ENCODE measurements around the gene MTIF3.
"Not testable (repeated sequence)": the region's sequence is repeated elsewhere in the genome, so short reads cannot be mapped to it uniquely, and the experiment has no call there.

The MTIF3 gene

GRCh38 chr13:27411341-27411740, 39.0 kb downstream of the MTIF3 start:
- Histone ChIP-seq H3K27ac (ENCODE audit: low read depth, low read length) (no peak overlapping the region), H3K27me3 (ENCODE audit: control insufficient read depth, insufficient read depth, low read length) (peaks cover 5% of the 10 kb centered on the region), H3K4me1 (ENCODE audit: control insufficient read depth, insufficient read depth, low read length) (no peaks in the 10 kb centered on the region), H3K9me3 (ENCODE audit: control insufficient read depth, insufficient read depth, low read depth, low read length) (no peaks in the 10 kb centered on the region), H3K36me3 (ENCODE audit: control insufficient read depth, insufficient read depth, low read length) (no peaks in the 10 kb centered on the region), H3K4me3 (ENCODE audit: low read depth, low read length) (no peak overlapping the region), H3K9ac (ENCODE audit: low read length) (no peak overlapping the region)

- Histone ChIP-seq H3K27me3 (ENCODE audit: control insufficient read depth, insufficient read depth, low read length) (no peaks in the 10 kb centered on the region), H3K9me3 (ENCODE audit: control insufficient read depth, insufficient read depth, low read depth, low read length) (no peaks in the 10 kb centered on the region), H3K27ac (ENCODE audit: low read depth, low read length) (no peak overlapping the region), H3K9ac (ENCODE audit: low read length) (no peak overlapping the region), H3K4me1 (ENCODE audit: control insufficient read depth, insufficient read depth, low read length) (peaks cover 3% of the 10 kb centered on the region; the same call in 1 of the 2 replicates), H3K4me3 (ENCODE audit: low read depth, low read length) (no peak overlapping the region), H3K36me3 (ENCODE audit: control insufficient read depth, insufficient read depth, low read length) (no peaks in the 10 kb centered on the region)
Measured at GRCh38 chr13:27409013-27409412, 41.4 kb downstream of the MTIF3 start.

- H3K9me3 ChIP-seq (ENCODE audit: control insufficient read depth, insufficient read depth, low read depth, low read length), result no peaks in the 10 kb centered on the region
- H3K27ac ChIP-seq (ENCODE audit: low read depth, low read length), result no peak overlapping the region
- no peaks in the 10 kb centered on the region for H3K27me3 ChIP-seq (ENCODE audit: control insufficient read depth, insufficient read depth, low read length)
- H3K4me3 ChIP-seq (ENCODE audit: low read depth, low read length), result no peak overlapping the region
- H3K9ac ChIP-seq (ENCODE audit: low read length), result no peak overlapping the region
- H3K36me3 ChIP-seq (ENCODE audit: control insufficient read depth, insufficient read depth, low read length), result no peaks in the 10 kb centered on the region
- H3K4me1 ChIP-seq (ENCODE audit: control insufficient read depth, insufficient read depth, low read length), result peaks cover 12% of the 10 kb centered on the region
Measured at GRCh38 chr13:27408074-27408473, 42.3 kb downstream of the MTIF3 start.

DNA sequence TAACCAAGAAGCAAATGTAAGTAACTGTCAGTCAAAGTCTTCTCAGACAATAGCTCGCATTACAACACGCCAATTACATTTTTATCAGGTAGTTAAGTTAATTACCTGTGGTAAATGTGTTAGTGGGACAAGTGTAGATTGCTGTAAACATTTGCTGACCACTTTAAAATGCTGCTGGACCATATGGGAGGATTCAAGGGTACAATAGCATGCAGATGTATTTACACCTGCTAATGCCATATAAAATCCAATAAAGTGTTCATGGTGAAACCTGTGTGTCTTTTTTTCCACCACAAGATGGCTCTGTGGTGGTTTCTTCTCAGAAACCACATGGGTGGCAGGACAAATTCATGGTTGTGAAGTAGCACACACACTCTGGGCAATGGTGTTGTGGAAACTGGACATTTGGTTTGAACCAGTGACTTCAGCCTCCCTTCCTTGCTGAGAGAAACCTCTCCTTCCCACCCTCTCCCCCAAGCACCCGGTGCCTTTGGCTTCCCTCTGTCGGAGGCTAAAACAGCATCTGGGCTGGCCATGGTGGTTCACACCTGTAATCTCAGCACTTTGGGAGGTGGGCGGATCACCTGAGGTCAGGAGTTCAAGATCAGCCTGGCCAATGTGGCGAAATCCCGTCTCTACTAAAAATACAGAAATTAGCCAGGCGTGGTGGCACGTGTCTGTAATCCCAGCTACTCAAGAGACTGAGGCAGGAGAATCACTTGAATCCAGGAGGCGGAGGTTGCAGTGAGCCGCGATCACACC, 44.0 kb downstream of the MTIF3 start:
- no peak overlapping the region for H3K27ac ChIP-seq (ENCODE audit: low read depth, low read length)
- no peaks in the 10 kb centered on the region for H3K27me3 ChIP-seq (ENCODE audit: control insufficient read depth, insufficient read depth, low read length)
- H3K9ac ChIP-seq (ENCODE audit: low read length), result no peak overlapping the region
- no peaks in the 10 kb centered on the region for H3K36me3 ChIP-seq (ENCODE audit: control insufficient read depth, insufficient read depth, low read length)
- no peaks in the 10 kb centered on the region for H3K9me3 ChIP-seq (ENCODE audit: control insufficient read depth, insufficient read depth, low read depth, low read length)
- H3K4me3 ChIP-seq (ENCODE audit: low read depth, low read length), result no peak overlapping the region
- H3K4me1 ChIP-seq (ENCODE audit: control insufficient read depth, insufficient read depth, low read length), result peaks cover 16% of the 10 kb centered on the region

GRCh38 chr13:27405546-27406134, 44.7 kb downstream of the MTIF3 start:
- Histone ChIP-seq H3K27ac (ENCODE audit: low read depth, low read length) (no peak overlapping the region), H3K36me3 (ENCODE audit: control insufficient read depth, insufficient read depth, low read length) (no peaks in the 10 kb centered on the region), H3K4me1 (ENCODE audit: control insufficient read depth, insufficient read depth, low read length) (peaks cover 16% of the 10 kb centered on the region), H3K9me3 (ENCODE audit: control insufficient read depth, insufficient read depth, low read depth, low read length) (no peaks in the 10 kb centered on the region), H3K27me3 (ENCODE audit: control insufficient read depth, insufficient read depth, low read length) (no peaks in the 10 kb centered on the region), H3K9ac (ENCODE audit: low read length) (no peak overlapping the region), H3K4me3 (ENCODE audit: low read depth, low read length) (no peak overlapping the region)

GRCh38 chr13:27404680-27405079, 45.7 kb downstream of the MTIF3 start:
- no peak overlapping the region for H3K9ac ChIP-seq (ENCODE audit: low read length)
- H3K36me3 ChIP-seq (ENCODE audit: control insufficient read depth, insufficient read depth, low read length), result no peaks in the 10 kb centered on the region
- no peak overlapping the region for H3K4me3 ChIP-seq (ENCODE audit: low read depth, low read length)
- H3K4me1 ChIP-seq (ENCODE audit: control insufficient read depth, insufficient read depth, low read length), result peaks cover 16% of the 10 kb centered on the region
- no peaks in the 10 kb centered on the region for H3K27me3 ChIP-seq (ENCODE audit: control insufficient read depth, insufficient read depth, low read length)
- H3K27ac ChIP-seq (ENCODE audit: low read depth, low read length), result no peak overlapping the region
- H3K9me3 ChIP-seq (ENCODE audit: control insufficient read depth, insufficient read depth, low read depth, low read length), result no peaks in the 10 kb centered on the region

- Histone ChIP-seq H3K27ac (ENCODE audit: low read depth, low read length) (no peak overlapping the region; the same call in 1 of the 2 replicates), H3K9ac (ENCODE audit: low read length) (peak overlapping the region; percentile 3), H3K9me3 (ENCODE audit: control insufficient read depth, insufficient read depth, low read depth, low read length) (no peaks in the 10 kb centered on the region), H3K27me3 (ENCODE audit: control insufficient read depth, insufficient read depth, low read length) (no peaks in the 10 kb centered on the region), H3K4me3 (ENCODE audit: low read depth, low read length) (no peak overlapping the region), H3K36me3 (ENCODE audit: control insufficient read depth, insufficient read depth, low read length) (no peaks in the 10 kb centered on the region), H3K4me1 (ENCODE audit: control insufficient read depth, insufficient read depth, low read length) (peaks cover 20% of the 10 kb centered on the region)
Measured at GRCh38 chr13:27403727-27404385, 46.5 kb downstream of the MTIF3 start.

- Histone ChIP-seq H3K9me3 (ENCODE audit: control insufficient read depth, insufficient read depth, low read depth, low read length) (no peaks in the 10 kb centered on the region), H3K4me3 (ENCODE audit: low read depth, low read length) (no peak overlapping the region), H3K27me3 (ENCODE audit: control insufficient read depth, insufficient read depth, low read length) (no peaks in the 10 kb centered on the region), H3K4me1 (ENCODE audit: control insufficient read depth, insufficient read depth, low read length) (peaks cover 20% of the 10 kb centered on the region), H3K9ac (ENCODE audit: low read length) (peak overlapping the region; percentile 21), H3K27ac (ENCODE audit: low read depth, low read length) (no peak overlapping the region; the same call in 1 of the 2 replicates), H3K36me3 (ENCODE audit: control insufficient read depth, insufficient read depth, low read length) (no peaks in the 10 kb centered on the region)
Measured at GRCh38 chr13:27403203-27403678, 47.1 kb downstream of the MTIF3 start.

GRCh38 chr13:27401210-27401609, 49.2 kb downstream of the MTIF3 start:
- H3K4me3 ChIP-seq (ENCODE audit: low read depth, low read length), result no peak overlapping the region
- H3K27ac ChIP-seq (ENCODE audit: low read depth, low read length), result no peak overlapping the region
- H3K9ac ChIP-seq (ENCODE audit: low read length), result no peak overlapping the region
- H3K4me1 ChIP-seq (ENCODE audit: control insufficient read depth, insufficient read depth, low read length), result peaks cover 20% of the 10 kb centered on the region
- no peaks in the 10 kb centered on the region for H3K27me3 ChIP-seq (ENCODE audit: control insufficient read depth, insufficient read depth, low read length)
- no peaks in the 10 kb centered on the region for H3K36me3 ChIP-seq (ENCODE audit: control insufficient read depth, insufficient read depth, low read length)
- H3K9me3 ChIP-seq (ENCODE audit: control insufficient read depth, insufficient read depth, low read depth, low read length), result no peaks in the 10 kb centered on the region

DNA sequence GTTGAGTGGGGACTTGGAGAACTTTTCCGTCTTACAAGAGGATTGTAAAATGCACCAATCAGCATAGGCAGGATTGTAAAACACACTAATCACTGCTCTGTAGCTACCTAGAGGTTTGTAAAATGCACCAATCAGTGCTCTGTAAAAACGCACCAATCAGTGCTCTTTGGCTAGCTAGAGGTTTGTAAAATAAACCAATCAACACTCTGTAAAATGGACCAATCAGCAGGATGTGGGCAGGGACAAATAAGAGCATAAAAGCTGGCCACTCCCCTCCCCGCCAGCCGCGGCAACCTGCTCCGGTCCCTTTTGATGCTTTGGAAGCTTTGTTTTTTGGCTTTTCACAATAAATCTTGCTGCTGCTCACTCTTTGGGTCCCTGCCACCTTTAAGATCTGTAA, 50.0 kb downstream of the MTIF3 start:
- not testable (repeated sequence) for H3K27ac ChIP-seq (ENCODE audit: low read depth, low read length); H3K9ac ChIP-seq (ENCODE audit: low read length); H3K27me3 ChIP-seq (ENCODE audit: control insufficient read depth, insufficient read depth, low read length); H3K4me3 ChIP-seq (ENCODE audit: low read depth, low read length); H3K36me3 ChIP-seq (ENCODE audit: control insufficient read depth, insufficient read depth, low read length); H3K9me3 ChIP-seq (ENCODE audit: control insufficient read depth, insufficient read depth, low read depth, low read length)
- peaks cover 20% of the 10 kb centered on the region for H3K4me1 ChIP-seq (ENCODE audit: control insufficient read depth, insufficient read depth, low read length)

GRCh38 chr13:27398360-27398759, 52.0 kb downstream of the MTIF3 start:
- H3K9me3 ChIP-seq (ENCODE audit: control insufficient read depth, insufficient read depth, low read depth, low read length), result no peaks in the 10 kb centered on the region

More at GRCh38 chr13:27398360-27398759, 52.0 kb downstream of the MTIF3 start:
- no peaks in the 10 kb centered on the region for H3K36me3 ChIP-seq (ENCODE audit: control insufficient read depth, insufficient read depth, low read length)
- no peaks in the 10 kb centered on the region for H3K27me3 ChIP-seq (ENCODE audit: control insufficient read depth, insufficient read depth, low read length)
- H3K27ac ChIP-seq (ENCODE audit: low read depth, low read length), result no peak overlapping the region
- H3K4me1 ChIP-seq (ENCODE audit: control insufficient read depth, insufficient read depth, low read length), result peaks cover 11% of the 10 kb centered on the region
- H3K4me3 ChIP-seq (ENCODE audit: low read depth, low read length), result no peak overlapping the region
- H3K9ac ChIP-seq (ENCODE audit: low read length), result no peak overlapping the region
